RWPE1 (cell line): ENCODE data around the gene HBG2.

Source experiments
- CTCF ChIA-PET: fragments of 350-600 bp; sonication (Branson Sonifier 250); formaldehyde crosslinking; extraction: SDS; loops from one replicate; lab custom pipeline; 2021; lab: Yijun Ruan, JAX
- POLR2A ChIA-PET: fragments of 400-600 bp; formaldehyde crosslinking; extraction: SDS; loops from one replicate; lab custom pipeline; 2020; ENCODE audit warnings: antibody characterized with exemption; ENCODE audit not compliant: low non-redundant PET; lab: Yijun Ruan, JAX
- DNase-seq: peaks from one replicate; pipeline ENCODE4 v3.0.0; 2012; ENCODE audit warnings: low spot score
- H3K27ac ChIP-seq: fragments of 450-650 bp; 2 replicates; pipeline ENCODE4 v1.5.1; 2017
- CTCF ChIP-seq: fragments of 450-650 bp; conservative IDR thresholded peaks from 2 replicates; pipeline ENCODE4 v1.5.1; 2017; ENCODE audit warnings: low read depth, mild to moderate bottlenecking

Gene HBG2

GRCh38 chr11:5233307-5233706, 21.3 kb downstream of the HBG2 start:
- H3K27ac ChIP-seq: no peak overlapping the region
- DNase-seq: no peak
- CTCF ChIA-PET: no interaction called here
- POLR2A ChIA-PET: no interaction called here
- TF ChIP-seq CTCF: no peak

GRCh38 chr11:5232821-5233220, 21.8 kb downstream of the HBG2 start:
- no peak for TF ChIP-seq CTCF
- no peak for DNase-seq
- ChIA-PET POLR2A (no interaction called here), CTCF (interaction anchor here (1.6 kb wide), 1 partner anchor 58 kb away, joined by 4 read pairs; no protein-coding TSS in a partner anchor)
- H3K27ac ChIP-seq: no peak overlapping the region

- H3K27ac ChIP-seq: no peak overlapping the region
- DNase-seq: no peak
- ChIA-PET POLR2A (no interaction called here), CTCF (interaction anchor here (1.6 kb wide), 1 partner anchor 59 kb away, joined by 4 read pairs; no protein-coding TSS in a partner anchor)
- TF ChIP-seq CTCF: no peak
Observed at GRCh38 chr11:5232176-5232575, 22.4 kb downstream of the HBG2 start.

GRCh38 chr11:5231111-5231510, 23.5 kb downstream of the HBG2 start:
- no peak for DNase-seq
- no peak for TF ChIP-seq CTCF
- ChIA-PET POLR2A (no interaction called here), CTCF (interaction anchor here (1.6 kb wide), 1 partner anchor 60 kb away, joined by 4 read pairs; no protein-coding TSS in a partner anchor)
- no peak overlapping the region for H3K27ac ChIP-seq

GRCh38 chr11:5230266-5230665, 24.3 kb downstream of the HBG2 start:
- no peak overlapping the region for H3K27ac ChIP-seq
- ChIA-PET POLR2A (no interaction called here), CTCF (no interaction called here)
- DNase-seq: no peak
- TF ChIP-seq CTCF: no peak

- no peak for TF ChIP-seq CTCF
- DNase-seq: no peak
- ChIA-PET CTCF (interaction anchor here (1.0 kb wide), 1 partner anchor 16 kb away, joined by 3 read pairs; no protein-coding TSS in a partner anchor), POLR2A (no interaction called here)
- no peak overlapping the region for H3K27ac ChIP-seq
Observed at GRCh38 chr11:5229796-5230195, 24.8 kb downstream of the HBG2 start.

- TF ChIP-seq CTCF: no peak
- ChIA-PET POLR2A (no interaction called here), CTCF (interaction anchor here (1.0 kb wide), 1 partner anchor 16 kb away, joined by 3 read pairs; no protein-coding TSS in a partner anchor)
Observed at GRCh38 chr11:5229356-5229755, 25.2 kb downstream of the HBG2 start.

More at GRCh38 chr11:5229356-5229755, 25.2 kb downstream of the HBG2 start:
- DNase-seq: no peak
- no peak overlapping the region for H3K27ac ChIP-seq
